ENCODE data around the gene AKR1D1. TPM values are rescaled to one million over a fixed set of nuclear protein-coding genes. Genes with fewer than 3 reads are reported as not detected.
A peak's percentile ranks its signal among the peaks of the same experiment; 100 is the strongest.

AKR1D1 gene
- total RNA-seq, 1 experiment from 2014 or later, result 0.10 TPM

- TF ChIP-seq FOSL1 (IDR thresholded peaks at IDR 0.05; ENCODE audit: low read depth) (no peak), RAD21 (IDR thresholded peaks at IDR 0.05; ENCODE audit: low read depth) (peak; percentile 60), SP1 (IDR thresholded peaks at IDR 0.05; ENCODE audit: low read depth) (no peak), TCF7L2 (IDR thresholded peaks at IDR 0.05; ENCODE audit: borderline replicate concordance, extremely low read depth, insufficient read depth, insufficient read length) (peak; percentile 37)
These were observed 20.9 kb downstream of the AKR1D1 start (continued) for GRCh38 chr7:138097064-138097741.

GRCh38 chr7:138099813-138100212 lies 23.6 kb downstream of the AKR1D1 start:
- no peak for TF ChIP-seq ATF3 (IDR thresholded peaks at IDR 0.05)
- no peak for TF ChIP-seq EZH2phosphoT487 (IDR thresholded peaks at IDR 0.05; ENCODE audit: borderline replicate concordance)
- no peak for TF ChIP-seq REST (IDR thresholded peaks at IDR 0.05; ENCODE audit: low read depth)
- no peak for TF ChIP-seq EZH2 (IDR thresholded peaks at IDR 0.05)
- TF ChIP-seq CEBPB (IDR thresholded peaks at IDR 0.05; ENCODE audit: low read depth), result no peak
- TF ChIP-seq YY1 (IDR thresholded peaks at IDR 0.05; ENCODE audit: extremely low read depth, insufficient replicate concordance, low read depth, low read length), result no peak
- no peak for TF ChIP-seq SP1 (IDR thresholded peaks at IDR 0.05; ENCODE audit: low read depth)
- TF ChIP-seq SRF (IDR thresholded peaks at IDR 0.05; ENCODE audit: low read depth), result no peak
- no peak for TF ChIP-seq FOSL1 (IDR thresholded peaks at IDR 0.05; ENCODE audit: low read depth)
- no peak for TF ChIP-seq CBX3 (IDR thresholded peaks at IDR 0.05; ENCODE audit: low read depth)
- no peak for TF ChIP-seq POLR2AphosphoS5 (IDR thresholded peaks at IDR 0.05; ENCODE audit: low read depth, low read length)
- TF ChIP-seq ELF1 (IDR thresholded peaks at IDR 0.05; ENCODE audit: borderline replicate concordance, low read depth), result no peak
- TF ChIP-seq RAD21 (IDR thresholded peaks at IDR 0.05; ENCODE audit: low read depth), result no peak
- TF ChIP-seq ZBTB33 (IDR thresholded peaks at IDR 0.05; ENCODE audit: extremely low read depth, insufficient replicate concordance, low read length), result no peak
- no peak for TF ChIP-seq MAX (IDR thresholded peaks at IDR 0.05)
- no peak for TF ChIP-seq TCF7L2 (IDR thresholded peaks at IDR 0.05; ENCODE audit: borderline replicate concordance, extremely low read depth, insufficient read depth, insufficient read length)
- Histone ChIP-seq H3K4me3 (replicated peaks in 1 of 2; ENCODE audit: low read depth in 1 of 2, low read length in 2 of 2) (no peak overlapping the region), H3K4me1 (ENCODE audit: control insufficient read depth in 1 of 2, insufficient read depth in 2 of 2, low read length in 2 of 2) (no peaks in the 10 kb centered on the region), H3K9ac (ENCODE audit: low read length) (no peak overlapping the region), H3K36me3 (ENCODE audit: control insufficient read depth in 1 of 2, insufficient read depth in 2 of 2, low read length in 2 of 2) (no peaks in the 10 kb centered on the region), H3K79me2 (ENCODE audit: insufficient read depth, low read length) (no peaks in the 10 kb centered on the region), H3K4me2 (ENCODE audit: low read length) (no peak overlapping the region), H3K27me3 (ENCODE audit: insufficient read depth, low read length) (no peaks in the 10 kb centered on the region), H4K20me1 (ENCODE audit: insufficient read depth) (no peaks in the 10 kb centered on the region), H3K9me3 (ENCODE audit: control insufficient read depth in 1 of 2, insufficient read depth in 1 of 2, low read depth in 1 of 2, low read length in 2 of 2) (no peaks in the 10 kb centered on the region), H3K27ac (ENCODE audit: low read depth, low read length) (no peak overlapping the region), H3K9me2 (ENCODE audit: insufficient read depth) (no peaks in the 10 kb centered on the region), H2AFZ (ENCODE audit: low read depth, low read length, poor library complexity, severe bottlenecking) (no peak overlapping the region)
- ATAC-seq, result no peak
- POLR2A ChIA-PET, result no interaction called here
- intact Hi-C loops (cut with micrococcal nuclease), result no loop called here
- CTCF ChIA-PET, result no interaction called here
- RAD21 ChIA-PET (ENCODE audit: low non-redundant PET in 1 of 2, low total read pairs in 2 of 2, uncharacterized antibody in 2 of 2, unreplicated experiment in 2 of 2), result no interaction called here
- DNase-seq (ENCODE audit: low read depth, low spot score), result no peak
- no TSS peak for BruUV-seq (replicated peaks)
